Mesenteric fat pad (tissue), 1 donor: Measurements from ENCODE around the gene SPTBN5. TPM values are rescaled to one million over a fixed set of nuclear protein-coding genes. Genes with fewer than 3 reads are reported as not detected.

Experiments
- DNase-seq: peaks from one replicate; pipeline ENCODE4 v3.0.0-alpha.2; 2020; ENCODE audit warnings: low spot score
- total RNA-seq: library from RNA; stranded (reverse); fragmentation: NEBNext Ultra II Directional; extraction: Animal tissue kit (Norgen Biotek cat#: 25700); gene quantifications from one replicate; pipeline ENCODE4 v1.2.1, GENCODE V29; 2021
- donor health status: DM: yes; HTN: yes; CAD: no.

Gene SPTBN5
- total RNA-seq, 1 donor from 2014 or later = 1.6 TPM

DNA sequence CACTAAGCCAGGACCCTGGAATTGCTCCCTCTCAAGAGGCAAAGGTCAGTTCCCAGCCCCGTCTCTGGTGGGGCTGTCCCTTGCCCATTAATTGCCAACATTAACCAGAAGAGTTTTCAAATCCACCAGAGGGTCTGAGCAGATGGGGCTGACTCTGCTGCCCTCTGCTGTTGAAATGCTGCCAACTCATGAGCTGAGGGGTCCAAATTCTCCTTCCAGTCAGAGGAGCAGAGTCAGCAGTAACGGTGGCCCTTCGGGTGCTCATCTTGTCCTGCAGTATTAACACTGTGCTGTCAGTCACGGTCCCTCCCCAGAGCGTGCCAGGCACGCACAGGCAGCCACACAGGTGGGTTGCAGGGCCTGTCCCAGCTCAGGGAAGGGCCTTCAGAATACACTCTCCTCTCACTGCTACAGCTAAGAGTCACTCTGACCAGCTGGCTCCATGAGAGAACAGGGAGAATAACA, 10.7 kb upstream of the SPTBN5 start:
- no peak for DNase-seq

DNA sequence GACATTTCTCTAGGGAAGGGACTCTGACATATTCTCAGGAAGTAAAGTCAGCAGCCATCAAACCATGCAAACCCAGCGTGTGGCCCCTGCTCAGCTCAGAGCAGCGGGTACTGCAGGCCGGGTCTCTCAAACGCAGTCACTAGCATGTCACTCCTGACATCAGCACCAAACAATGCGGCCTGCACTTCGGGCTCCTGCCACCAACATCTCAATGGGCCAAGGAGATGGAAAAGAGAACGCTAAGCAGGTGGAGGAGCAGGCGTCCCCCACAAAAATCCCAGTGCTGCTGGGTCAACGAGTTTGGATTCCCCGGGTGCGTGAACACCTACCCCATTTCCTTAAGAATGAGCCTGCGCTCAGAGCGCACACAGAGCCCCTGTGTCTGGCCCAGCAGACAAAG, 9.9 kb upstream of the SPTBN5 start:
- DNase-seq = no peak

DNA sequence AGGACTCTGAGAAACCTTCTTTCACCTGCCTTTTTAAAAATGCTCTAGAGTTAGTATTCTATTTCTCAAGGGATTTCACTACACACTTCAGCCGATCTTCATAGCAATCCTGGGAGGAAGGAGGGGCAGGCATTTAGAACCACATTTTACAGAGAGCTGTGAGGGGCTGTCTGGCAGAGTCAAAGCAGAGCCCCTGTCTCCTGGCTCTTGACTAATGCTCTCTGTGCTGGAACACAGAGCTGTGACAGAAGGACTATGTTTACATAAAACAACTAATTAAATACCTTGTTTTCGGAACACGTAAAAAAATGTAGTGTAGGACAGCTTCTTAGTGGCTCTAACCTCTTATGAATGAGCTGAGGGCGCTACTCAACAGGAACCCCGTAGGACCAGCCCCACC, 7.6 kb upstream of the SPTBN5 start:
- no peak for DNase-seq

DNA sequence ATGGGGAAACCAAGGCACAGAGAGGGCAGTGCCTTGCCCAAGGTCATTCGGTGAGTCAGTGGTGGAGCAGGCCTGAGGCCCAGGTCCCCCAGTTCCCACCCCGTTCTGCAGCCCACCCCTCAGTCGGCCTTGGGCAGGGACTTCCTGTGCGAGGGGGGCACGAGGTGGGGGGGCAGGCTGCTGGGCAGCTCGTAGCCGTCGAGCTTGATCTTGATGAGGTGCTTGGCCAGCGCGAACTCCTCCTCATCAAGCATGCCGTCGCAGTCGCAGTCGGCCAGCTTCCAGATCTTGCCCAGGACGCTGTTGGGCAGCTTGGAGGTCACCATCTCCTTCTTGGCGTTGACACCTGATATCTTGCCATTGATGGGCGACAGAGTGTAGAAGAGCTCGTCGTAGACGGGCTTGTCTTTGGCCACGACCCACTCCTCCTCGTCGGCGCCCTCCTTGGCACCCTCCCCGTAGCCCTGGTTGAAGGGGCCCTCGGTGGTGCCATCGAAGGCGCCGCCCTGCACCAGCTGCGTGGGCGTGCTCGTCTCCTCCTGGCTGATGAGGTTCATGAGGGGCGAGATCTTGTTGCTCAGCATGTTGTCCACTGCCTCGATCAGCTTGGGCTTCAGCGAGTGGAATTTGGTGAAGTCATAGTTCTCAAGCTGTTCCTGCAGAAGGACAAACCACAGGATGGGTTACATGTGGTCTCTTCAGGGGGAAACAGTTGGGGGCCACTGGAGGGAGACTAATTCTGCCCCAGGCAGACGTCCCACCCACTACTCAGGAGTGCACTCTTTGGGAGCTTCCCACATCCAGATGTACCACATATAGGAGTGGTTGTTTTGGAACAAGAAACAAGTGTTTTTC, 6.9 kb upstream of the SPTBN5 start:
- DNase-seq = no peak

GRCh38 chr15:41899854-41900442, 6.1 kb upstream of the SPTBN5 start:
- no peak for DNase-seq

DNA sequence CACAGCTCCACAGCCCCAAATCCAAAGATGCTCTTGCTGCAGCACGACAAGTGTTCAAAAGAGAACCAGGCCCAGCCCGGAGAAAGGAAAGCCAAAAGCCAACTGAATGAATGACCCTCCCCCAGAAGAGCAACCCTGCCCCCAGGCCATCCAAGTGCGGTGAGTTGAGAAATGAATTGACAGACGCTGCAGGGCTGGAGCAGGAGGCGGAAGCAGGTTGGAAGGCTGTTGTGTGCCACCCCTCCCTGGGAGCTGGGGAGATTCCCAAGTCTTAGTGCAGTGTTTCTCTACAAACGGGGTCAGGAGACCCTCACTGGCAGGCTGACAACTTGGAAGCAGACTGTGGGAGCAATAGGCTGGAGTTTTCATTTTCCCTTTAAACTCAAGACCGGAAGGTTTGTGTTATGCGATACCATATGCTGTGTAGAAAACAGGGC, 3.5 kb upstream of the SPTBN5 start:
- no peak for DNase-seq

DNA sequence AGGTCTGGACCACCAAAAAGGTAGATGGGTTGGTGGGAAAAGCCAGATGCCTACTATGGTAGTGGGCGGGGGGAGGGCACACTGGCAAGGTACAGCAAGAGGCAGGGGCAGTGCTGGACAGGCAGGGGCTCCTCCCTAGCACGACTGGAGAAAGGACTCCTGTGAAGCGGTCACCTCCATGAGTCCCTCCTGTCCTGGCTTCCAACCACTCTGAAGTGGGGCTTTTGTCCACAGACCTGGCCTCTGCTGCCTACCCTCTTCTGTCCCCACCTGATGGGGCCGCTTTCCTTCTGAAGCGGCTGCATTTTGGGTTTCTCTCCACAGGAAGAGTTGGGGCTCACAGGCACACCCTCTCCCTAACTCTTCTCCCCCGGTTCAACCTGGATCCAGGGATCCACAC, 2.7 kb upstream of the SPTBN5 start:
- no peak for DNase-seq

DNA sequence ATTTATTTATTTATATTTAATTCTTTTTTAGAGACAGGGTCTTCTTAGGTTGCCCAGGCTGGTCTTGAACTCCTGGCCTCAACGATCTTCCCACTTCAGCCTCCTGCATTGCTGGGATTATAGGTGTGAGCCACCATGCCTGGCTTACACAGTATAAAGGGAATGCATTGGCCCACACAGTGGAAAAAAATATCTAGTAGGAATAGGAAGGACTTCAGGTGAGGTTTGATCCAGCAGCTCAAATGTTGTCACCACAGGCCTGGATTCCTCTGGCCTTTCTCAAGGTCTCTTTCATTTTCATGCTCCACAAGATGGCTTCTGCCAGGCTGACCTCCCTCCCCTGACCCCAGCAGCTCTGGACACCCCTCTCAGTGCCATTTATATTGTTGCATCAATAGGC, 2.1 kb upstream of the SPTBN5 start:
- DNase-seq = no peak

DNA sequence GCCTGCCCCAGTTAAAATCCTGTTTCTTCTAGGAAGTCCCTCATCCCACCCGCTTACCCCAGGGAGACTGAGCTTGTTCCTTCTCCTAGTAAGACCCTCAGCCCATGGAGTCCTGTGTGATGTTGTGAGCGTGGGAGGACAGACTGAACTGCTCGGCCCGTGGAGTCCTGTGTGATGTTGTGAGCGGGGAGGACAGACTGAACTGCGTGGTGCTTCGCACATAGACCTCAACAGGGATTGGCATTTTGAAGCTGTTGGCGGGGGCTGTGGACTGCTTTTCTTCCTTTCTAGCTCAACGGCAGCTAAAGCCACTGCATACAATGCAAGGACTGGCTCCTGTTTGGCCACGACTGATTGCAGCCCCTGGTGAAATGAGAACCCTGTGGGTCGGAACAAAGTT, 1.6 kb upstream of the SPTBN5 start:
- DNase-seq = no peak

DNA sequence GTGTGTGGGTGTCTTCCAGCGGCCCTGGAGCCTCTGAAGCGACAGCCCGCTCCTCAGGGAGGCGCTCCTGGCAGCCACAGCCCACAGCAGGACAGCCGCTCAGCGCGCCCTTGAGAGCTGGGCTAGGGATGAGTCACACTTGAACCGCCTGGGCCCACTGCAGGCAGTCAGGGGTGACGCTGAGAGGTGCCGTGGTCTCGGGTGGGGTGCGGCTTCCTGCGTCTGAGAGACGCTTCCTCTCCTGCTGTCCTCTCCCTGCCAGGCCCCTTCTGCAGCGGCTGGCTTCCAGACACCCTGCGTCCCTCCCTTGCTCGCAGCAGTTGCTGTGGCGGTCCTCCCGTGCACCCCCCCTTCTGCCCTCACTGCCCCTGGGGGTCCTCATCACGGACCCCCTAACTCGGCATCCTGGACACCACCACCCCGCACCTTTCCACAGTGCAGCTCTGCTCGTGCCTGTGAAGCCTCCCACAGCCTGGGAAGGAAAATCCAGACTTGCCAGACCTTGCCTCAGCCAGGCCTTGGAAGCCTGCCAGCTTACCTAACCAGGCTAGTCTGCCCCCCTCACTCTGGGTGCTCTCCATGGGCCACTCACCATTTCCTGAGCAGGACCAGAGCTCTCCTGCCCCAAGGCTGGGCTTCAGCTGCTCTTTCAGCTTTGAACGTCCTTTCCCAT, 1.1 kb upstream of the SPTBN5 start:
- no peak for DNase-seq

DNA sequence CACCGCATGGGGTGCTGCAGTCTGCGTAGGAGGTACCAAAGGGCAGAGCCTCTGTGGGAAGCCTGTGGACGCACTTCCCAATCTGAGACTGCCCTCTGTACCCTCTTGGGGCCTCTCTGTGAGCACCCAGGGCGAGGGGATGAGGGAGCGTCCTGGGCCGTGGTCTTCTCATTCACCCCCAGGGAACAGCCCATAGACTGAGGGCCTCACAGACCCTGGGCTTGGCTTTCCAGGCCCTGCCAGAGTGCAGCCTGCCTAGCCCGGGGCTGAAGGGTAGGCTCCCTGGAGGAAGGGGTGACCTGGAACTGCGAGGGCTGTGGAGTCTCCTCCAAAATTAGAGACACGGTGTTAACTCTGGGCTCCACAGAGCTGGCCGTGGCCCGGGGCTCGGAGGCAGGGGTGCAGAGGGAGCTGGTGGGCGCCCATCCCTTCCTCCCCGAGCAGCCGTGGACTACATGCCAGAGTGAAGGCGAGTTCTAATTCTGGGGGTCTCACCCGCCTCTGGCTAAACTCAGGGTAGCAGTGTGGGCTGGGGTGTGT, 468 bp upstream of the SPTBN5 start:
- DNase-seq = no peak

GRCh38 chr15:41892621-41893421, 1.0 kb downstream of the SPTBN5 start:
- DNase-seq = no peak

- no peak for DNase-seq
These were observed 1.9 kb downstream of the SPTBN5 start for GRCh38 chr15:41891946-41892345.

GRCh38 chr15:41891226-41891625, 2.6 kb downstream of the SPTBN5 start:
- DNase-seq = no peak

DNA sequence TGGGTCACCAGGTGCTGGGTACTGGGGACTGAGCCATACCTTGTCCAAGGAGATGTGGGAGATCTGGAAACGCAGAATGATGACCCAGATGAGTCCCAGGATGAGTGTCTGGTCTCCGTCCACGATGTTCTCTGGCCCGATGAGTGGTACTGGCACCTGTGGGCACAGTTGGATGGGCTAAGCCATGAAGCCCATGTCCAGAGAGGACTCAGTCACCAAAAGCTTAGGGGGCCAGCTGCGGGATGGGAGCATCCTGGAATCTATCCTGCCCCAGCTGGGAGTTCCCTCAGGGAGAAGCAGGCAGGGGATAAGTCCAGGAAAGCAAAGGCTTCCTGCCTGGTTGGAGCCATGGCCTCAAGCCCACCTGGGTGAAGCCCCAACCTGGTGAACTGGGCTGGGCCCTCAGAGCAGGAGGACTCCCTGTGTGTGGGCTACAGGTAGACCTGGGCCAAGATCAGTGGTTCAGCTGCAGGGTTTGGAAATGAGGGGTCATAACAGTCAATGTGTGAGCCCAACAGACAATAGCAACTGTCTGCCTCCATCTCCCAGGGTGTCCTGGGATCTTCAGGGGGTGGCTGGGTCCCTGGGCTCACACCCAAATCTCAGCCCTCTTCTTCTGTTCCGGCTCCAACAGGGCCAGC, 3.7 kb downstream of the SPTBN5 start:
- DNase-seq = no peak

DNA sequence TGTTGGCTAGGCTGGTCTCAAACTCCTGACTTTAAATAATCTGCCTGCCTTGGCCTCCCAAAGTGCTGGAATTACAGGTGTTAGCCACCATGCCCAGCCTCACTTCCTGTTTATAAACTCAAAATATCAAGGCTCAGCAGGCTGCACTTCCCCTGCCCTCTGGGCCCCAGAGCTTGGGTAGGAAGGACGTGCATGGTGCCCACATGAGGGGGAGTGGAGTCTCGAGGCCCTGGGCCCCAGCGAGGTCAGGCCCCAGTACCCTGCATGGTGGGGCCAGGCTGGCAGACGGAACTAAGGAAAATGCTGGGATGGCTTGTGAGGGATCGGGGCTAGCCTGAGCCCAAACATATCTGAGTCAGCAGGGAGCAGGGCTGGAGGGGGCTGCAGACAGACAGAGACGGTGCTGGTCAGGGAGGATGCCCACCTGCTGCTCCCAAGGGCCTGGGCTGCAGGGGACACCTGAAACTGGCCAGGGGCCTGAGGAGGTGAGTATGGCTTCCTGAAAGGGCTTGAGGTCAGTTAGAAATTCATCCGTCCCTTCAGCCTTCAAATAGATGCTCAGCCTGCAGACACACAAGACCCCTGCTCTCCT, 5.1 kb downstream of the SPTBN5 start:
- DNase-seq = no peak

GRCh38 chr15:41887893-41888292, 6.0 kb downstream of the SPTBN5 start:
- DNase-seq = no peak

GRCh38 chr15:41887161-41887560, 6.7 kb downstream of the SPTBN5 start:
- no peak for DNase-seq

GRCh38 chr15:41886741-41887140, 7.1 kb downstream of the SPTBN5 start:
- no peak for DNase-seq

GRCh38 chr15:41885841-41886240, 8.0 kb downstream of the SPTBN5 start:
- no peak for DNase-seq
